Cardiac muscle cell (in vitro differentiated cells and primary cell): ENCODE data around the gene MCAM. TPM values are rescaled to one million over a fixed set of nuclear protein-coding genes. Genes with fewer than 3 reads are reported as not detected.

ENCODE experiments used
- DNase-seq, 2 donors: peaks; one replicate each; pipeline versions ENCODE4 v3.0.0 to v3.0.0-alpha.2; 2010 to 2017; ENCODE audit warnings: low read depth in 1 of 2, low spot score in 1 of 2
- H3K27ac ChIP-seq: fragments of 200-600 bp; sonication (generic); 2 replicates; pipeline ENCODE4 v1.5.1; 2016
- H3K27me3 ChIP-seq: fragments of 200-600 bp; sonication (generic); 2 replicates; pipeline ENCODE4 v1.6.0; 2016; ENCODE audit warnings: control low read depth
- H3K36me3 ChIP-seq: fragments of 200-600 bp; sonication (generic); 2 replicates; pipeline ENCODE4 v1.5.1; 2016; ENCODE audit warnings: control low read depth
- H3K4me1 ChIP-seq: fragments of 200-600 bp; sonication (generic); 2 replicates; pipeline ENCODE4 v1.8.1; 2017; ENCODE audit warnings: low read depth, mild to moderate bottlenecking, mixed run types
- H3K4me3 ChIP-seq: fragments of 200-600 bp; sonication (generic); 2 replicates; pipeline ENCODE4 v1.5.1; 2016; ENCODE audit warnings: mild to moderate bottlenecking
- H3K9me3 ChIP-seq: fragments of 200-600 bp; sonication (generic); 2 replicates; pipeline ENCODE4 v1.5.1; 2017; ENCODE audit warnings: low read depth, mild to moderate bottlenecking, control low read depth
- CTCF ChIP-seq: IDR thresholded peaks from 2 replicates; pipeline ENCODE4 v1.5.1; 2012; ENCODE audit warnings: low read depth, mild to moderate bottlenecking, low read length
- polyA plus RNA-seq: library from polyadenylated mRNA; unstranded; fragments of >200 nt; fragmentation: Nextera tagmentation; extraction: Ambion mirVana; gene quantifications from 2 replicates; pipeline ENCODE4 v1.2.1, GENCODE V29; 2016
- total RNA-seq: library from RNA; depleted of rRNA; stranded (reverse); fragments of >200 nt; gene quantifications from 2 replicates; pipeline ENCODE4 v1.2.3, GENCODE V29; 2016

MCAM gene
- total and polyA plus RNA-seq, 2 experiments from 2014 or later, result 13.8 to 49.3 TPM

GRCh38 chr11:119297938-119298337, 19.0 kb downstream of the MCAM start:
- Histone ChIP-seq H3K27me3 (no peaks in the 10 kb centered on the region), H3K4me1 (no peaks in the 10 kb centered on the region), H3K4me3 (no peak overlapping the region), H3K9me3 (no peaks in the 10 kb centered on the region), H3K36me3 (peaks cover 36% of the 10 kb centered on the region), H3K27ac (no peak overlapping the region)
- no peak for DNase-seq
- no peak for TF ChIP-seq CTCF

- H3K4me3 ChIP-seq, result no peak overlapping the region
- H3K27ac ChIP-seq, result no peak overlapping the region
- no peaks in the 10 kb centered on the region for H3K4me1 ChIP-seq
- no peaks in the 10 kb centered on the region for H3K27me3 ChIP-seq
- no peak for TF ChIP-seq CTCF
- DNase-seq, result peak in 1 of 2 donors; percentile 35
- H3K9me3 ChIP-seq, result no peaks in the 10 kb centered on the region
- H3K36me3 ChIP-seq, result peaks cover 36% of the 10 kb centered on the region
Observed at GRCh38 chr11:119295178-119295577, 21.8 kb downstream of the MCAM start.

GRCh38 chr11:119293461-119293860, 23.5 kb downstream of the MCAM start:
- Histone ChIP-seq H3K4me1 (no peaks in the 10 kb centered on the region), H3K36me3 (peaks cover 25% of the 10 kb centered on the region)

GRCh38 chr11:119290894-119291497, 25.9 kb downstream of the MCAM start:
- Histone ChIP-seq H3K36me3 (peaks cover 22% of the 10 kb centered on the region), H3K4me3 (no peak overlapping the region), H3K27ac (no peak overlapping the region), H3K4me1 (no peaks in the 10 kb centered on the region), H3K9me3 (no peaks in the 10 kb centered on the region), H3K27me3 (no peaks in the 10 kb centered on the region)
- TF ChIP-seq CTCF, result no peak
- no peak for DNase-seq

More at GRCh38 chr11:119293461-119293860, 23.5 kb downstream of the MCAM start:
- no peak for TF ChIP-seq CTCF
- Histone ChIP-seq H3K27me3 (no peaks in the 10 kb centered on the region), H3K9me3 (no peaks in the 10 kb centered on the region), H3K4me3 (no peak overlapping the region), H3K27ac (no peak overlapping the region)
- DNase-seq, result no peak

GRCh38 chr11:119288219-119288618, 28.7 kb downstream of the MCAM start:
- Histone ChIP-seq H3K36me3 (peaks cover 30% of the 10 kb centered on the region), H3K9me3 (no peaks in the 10 kb centered on the region), H3K4me1 (peaks cover 6% of the 10 kb centered on the region), H3K4me3 (no peak overlapping the region), H3K27me3 (no peaks in the 10 kb centered on the region), H3K27ac (peak overlapping the region; percentile 66)
- no peak for DNase-seq
- no peak for TF ChIP-seq CTCF

GRCh38 chr11:119285431-119285830, 31.5 kb downstream of the MCAM start:
- no peak for TF ChIP-seq CTCF
- no peaks in the 10 kb centered on the region for H3K9me3 ChIP-seq
- H3K27ac ChIP-seq, result peak overlapping the region; percentile 78
- H3K36me3 ChIP-seq, result peaks cover 26% of the 10 kb centered on the region
- no peak overlapping the region for H3K4me3 ChIP-seq
- no peaks in the 10 kb centered on the region for H3K27me3 ChIP-seq
- H3K4me1 ChIP-seq, result peaks cover 10% of the 10 kb centered on the region
- DNase-seq, result no peak
